HepG2 (cell line): ENCODE results near the gene NFRKB. TPM values are rescaled to one million over a fixed set of nuclear protein-coding genes. Genes with fewer than 3 reads are reported as not detected.

Source experiments
- CC2D1A ChIP-seq: sonication (generic); formaldehyde crosslinking; IDR thresholded peaks from 2 replicates; pipeline ENCODE4 v1.8.1; 2023; ENCODE audit warnings: mild to moderate bottlenecking, missing genetic modification reagents
- ELF3 ChIP-seq: IDR thresholded peaks from 2 replicates; pipeline ENCODE4 v1.6.1; 2016; ENCODE audit warnings: missing genetic modification reagents, missing compliant biosample characterization
- NFE2L1 ChIP-seq: sonication (generic); formaldehyde crosslinking; IDR thresholded peaks from 2 replicates; pipeline ENCODE4 v1.4.0; 2020; ENCODE audit warnings: missing genetic modification reagents, mild to moderate bottlenecking, borderline replicate concordance
- SRSF1 ChIP-seq: fragments of 200-400 bp; formaldehyde crosslinking; optimal IDR thresholded peaks from 2 replicates; pipeline ENCODE3; 2017; ENCODE audit warnings: mild to moderate bottlenecking, low read depth, low read length, moderate library complexity
- STAT5B ChIP-seq: sonication (generic); formaldehyde crosslinking; IDR thresholded peaks from 2 replicates; pipeline ENCODE4 v1.4.0; 2020; ENCODE audit warnings: missing genetic modification reagents
- ZNF180 ChIP-seq: sonication (generic); formaldehyde crosslinking; IDR thresholded peaks from 2 replicates; pipeline ENCODE4 v1.4.0; 2020; ENCODE audit warnings: low read depth, missing genetic modification reagents, borderline replicate concordance
- ZNF296 ChIP-seq: sonication (generic); formaldehyde crosslinking; conservative IDR thresholded peaks from 2 replicates; pipeline ENCODE4 v1.5.0; 2020; ENCODE audit warnings: mild to moderate bottlenecking, missing genetic modification reagents
- ZNF496 ChIP-seq: sonication (generic); formaldehyde crosslinking; IDR thresholded peaks from 2 replicates; pipeline ENCODE4 v1.8.1; 2023; ENCODE audit warnings: mild to moderate bottlenecking, moderate library complexity, missing genetic modification reagents; ENCODE audit not compliant: insufficient replicate concordance
- polyA plus RNA-seq, 8 experiments: library from polyadenylated mRNA; depleted of rRNA in 3 of 8; stranded (reverse) in 7 of 8; unstranded in 1 of 8; fragments of >200 nt; fragmentation: Illumina TruSeq in 4 of 8; extraction: Trizol in 4 of 8; gene quantifications; 2 replicates each; pipeline versions ENCODE4 v1.2.1 to v1.2.3, GENCODE V29; 2011 to 2016; ENCODE audit warnings: low read depth in 4 of 8, missing spikeins in 1 of 8, mixed read lengths in 1 of 8; ENCODE audit not compliant: insufficient read depth in 1 of 8
- total RNA-seq, 5 experiments: library from RNA; depleted of rRNA; stranded (reverse); fragments of >200 nt; fragmentation: Illumina TruSeq; extraction: Trizol; gene quantifications; 2 replicates each; pipeline ENCODE4 v1.2.3, GENCODE V29; 2016; ENCODE audit warnings: low read depth in 1 of 5
- TF ChIP-seq, protein P1 (sequence below): fragments of 450-650 bp; IDR thresholded peaks from 2 replicates; pipeline ENCODE4 v1.6.1; 2017
- TF ChIP-seq, protein P2 (sequence below): sonication (generic); formaldehyde crosslinking; IDR thresholded peaks from 2 replicates; pipeline ENCODE4 v1.9.0; 2021; ENCODE audit warnings: mild to moderate bottlenecking, missing genetic modification reagents
- TF ChIP-seq, protein P3 (sequence below): sonication (generic); formaldehyde crosslinking; IDR thresholded peaks from 2 replicates; pipeline ENCODE4 v1.4.0; 2020; ENCODE audit warnings: mild to moderate bottlenecking, low read depth, missing genetic modification reagents
- TF ChIP-seq, protein P4 (sequence below): sonication (generic); formaldehyde crosslinking; IDR thresholded peaks from 2 replicates; pipeline ENCODE4 v1.5.0; 2020; ENCODE audit warnings: missing genetic modification reagents
- TF ChIP-seq, protein P5 (sequence below): sonication (generic); formaldehyde crosslinking; IDR thresholded peaks from 2 replicates; pipeline ENCODE4 v1.5.1; 2020; ENCODE audit warnings: mild to moderate bottlenecking, missing genetic modification reagents, borderline replicate concordance
- TF ChIP-seq, protein P6 (sequence below): sonication (generic); formaldehyde crosslinking; IDR thresholded peaks from 2 replicates; pipeline ENCODE4 v1.4.0; 2020; ENCODE audit warnings: mild to moderate bottlenecking, missing genetic modification reagents, borderline replicate concordance

Gene NFRKB
- total and polyA plus RNA-seq, 2 of the 13 experiments (the other 11 are each of a cell fraction or from before 2014, with no cell fraction given) = 22.9 to 23.7 TPM

DNA sequence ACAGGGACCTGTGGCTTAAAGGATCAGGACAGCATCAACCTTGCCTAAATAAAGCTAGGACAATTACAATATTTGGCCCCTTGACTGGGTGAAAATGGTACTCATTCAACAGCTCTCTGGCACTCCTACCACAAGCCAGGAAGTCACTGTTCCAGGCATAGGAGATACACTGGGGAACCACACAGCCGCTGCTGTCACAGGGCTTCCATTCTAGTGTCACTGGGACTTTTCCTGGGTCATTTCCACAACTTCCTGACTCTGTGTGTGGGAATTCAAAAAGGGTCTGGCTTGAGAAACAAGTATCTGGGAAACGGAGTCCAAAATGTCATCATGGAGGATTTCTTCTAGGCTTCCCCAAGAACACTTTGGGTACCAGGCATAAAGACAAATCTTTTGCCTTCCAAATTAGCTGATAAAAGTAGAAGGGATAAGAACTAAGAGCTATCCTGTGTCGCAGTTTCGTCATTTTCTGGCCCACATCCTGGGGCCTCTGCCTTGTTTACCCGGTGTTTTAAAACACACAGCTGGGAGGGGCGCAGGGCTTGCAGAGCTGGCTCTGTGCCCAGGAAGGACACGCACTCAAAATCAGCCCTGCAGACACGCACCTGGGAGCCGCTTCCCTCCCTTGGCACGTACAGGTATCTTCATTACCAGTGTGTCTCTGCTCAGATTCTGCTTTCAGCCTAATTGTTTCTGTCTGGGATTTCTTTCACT lies 41.7 kb downstream of the NFRKB start (continued):
- no peak for TF ChIP-seq ZNF496 (CRISPR knock-in tag)
- no peak for TF ChIP-seq CC2D1A (CRISPR knock-in tag)
- peak; percentile 95 for TF ChIP-seq ELF3 (CRISPR knock-in tag)
- TF ChIP-seq STAT5B (CRISPR knock-in tag) = no peak
- TF ChIP-seq ZNF180 (CRISPR knock-in tag) = no peak
- TF ChIP-seq, protein P1, sequence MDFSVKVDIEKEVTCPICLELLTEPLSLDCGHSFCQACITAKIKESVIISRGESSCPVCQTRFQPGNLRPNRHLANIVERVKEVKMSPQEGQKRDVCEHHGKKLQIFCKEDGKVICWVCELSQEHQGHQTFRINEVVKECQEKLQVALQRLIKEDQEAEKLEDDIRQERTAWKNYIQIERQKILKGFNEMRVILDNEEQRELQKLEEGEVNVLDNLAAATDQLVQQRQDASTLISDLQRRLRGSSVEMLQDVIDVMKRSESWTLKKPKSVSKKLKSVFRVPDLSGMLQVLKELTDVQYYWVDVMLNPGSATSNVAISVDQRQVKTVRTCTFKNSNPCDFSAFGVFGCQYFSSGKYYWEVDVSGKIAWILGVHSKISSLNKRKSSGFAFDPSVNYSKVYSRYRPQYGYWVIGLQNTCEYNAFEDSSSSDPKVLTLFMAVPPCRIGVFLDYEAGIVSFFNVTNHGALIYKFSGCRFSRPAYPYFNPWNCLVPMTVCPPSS = no peak
- TF ChIP-seq, protein P2, sequence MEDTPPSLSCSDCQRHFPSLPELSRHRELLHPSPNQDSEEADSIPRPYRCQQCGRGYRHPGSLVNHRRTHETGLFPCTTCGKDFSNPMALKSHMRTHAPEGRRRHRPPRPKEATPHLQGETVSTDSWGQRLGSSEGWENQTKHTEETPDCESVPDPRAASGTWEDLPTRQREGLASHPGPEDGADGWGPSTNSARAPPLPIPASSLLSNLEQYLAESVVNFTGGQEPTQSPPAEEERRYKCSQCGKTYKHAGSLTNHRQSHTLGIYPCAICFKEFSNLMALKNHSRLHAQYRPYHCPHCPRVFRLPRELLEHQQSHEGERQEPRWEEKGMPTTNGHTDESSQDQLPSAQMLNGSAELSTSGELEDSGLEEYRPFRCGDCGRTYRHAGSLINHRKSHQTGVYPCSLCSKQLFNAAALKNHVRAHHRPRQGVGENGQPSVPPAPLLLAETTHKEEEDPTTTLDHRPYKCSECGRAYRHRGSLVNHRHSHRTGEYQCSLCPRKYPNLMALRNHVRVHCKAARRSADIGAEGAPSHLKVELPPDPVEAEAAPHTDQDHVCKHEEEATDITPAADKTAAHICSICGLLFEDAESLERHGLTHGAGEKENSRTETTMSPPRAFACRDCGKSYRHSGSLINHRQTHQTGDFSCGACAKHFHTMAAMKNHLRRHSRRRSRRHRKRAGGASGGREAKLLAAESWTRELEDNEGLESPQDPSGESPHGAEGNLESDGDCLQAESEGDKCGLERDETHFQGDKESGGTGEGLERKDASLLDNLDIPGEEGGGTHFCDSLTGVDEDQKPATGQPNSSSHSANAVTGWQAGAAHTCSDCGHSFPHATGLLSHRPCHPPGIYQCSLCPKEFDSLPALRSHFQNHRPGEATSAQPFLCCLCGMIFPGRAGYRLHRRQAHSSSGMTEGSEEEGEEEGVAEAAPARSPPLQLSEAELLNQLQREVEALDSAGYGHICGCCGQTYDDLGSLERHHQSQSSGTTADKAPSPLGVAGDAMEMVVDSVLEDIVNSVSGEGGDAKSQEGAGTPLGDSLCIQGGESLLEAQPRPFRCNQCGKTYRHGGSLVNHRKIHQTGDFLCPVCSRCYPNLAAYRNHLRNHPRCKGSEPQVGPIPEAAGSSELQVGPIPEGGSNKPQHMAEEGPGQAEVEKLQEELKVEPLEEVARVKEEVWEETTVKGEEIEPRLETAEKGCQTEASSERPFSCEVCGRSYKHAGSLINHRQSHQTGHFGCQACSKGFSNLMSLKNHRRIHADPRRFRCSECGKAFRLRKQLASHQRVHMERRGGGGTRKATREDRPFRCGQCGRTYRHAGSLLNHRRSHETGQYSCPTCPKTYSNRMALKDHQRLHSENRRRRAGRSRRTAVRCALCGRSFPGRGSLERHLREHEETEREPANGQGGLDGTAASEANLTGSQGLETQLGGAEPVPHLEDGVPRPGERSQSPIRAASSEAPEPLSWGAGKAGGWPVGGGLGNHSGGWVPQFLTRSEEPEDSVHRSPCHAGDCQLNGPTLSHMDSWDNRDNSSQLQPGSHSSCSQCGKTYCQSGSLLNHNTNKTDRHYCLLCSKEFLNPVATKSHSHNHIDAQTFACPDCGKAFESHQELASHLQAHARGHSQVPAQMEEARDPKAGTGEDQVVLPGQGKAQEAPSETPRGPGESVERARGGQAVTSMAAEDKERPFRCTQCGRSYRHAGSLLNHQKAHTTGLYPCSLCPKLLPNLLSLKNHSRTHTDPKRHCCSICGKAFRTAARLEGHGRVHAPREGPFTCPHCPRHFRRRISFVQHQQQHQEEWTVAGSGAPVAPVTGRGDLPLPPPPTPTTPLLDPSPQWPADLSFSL (CRISPR knock-in tag) = no peak
- TF ChIP-seq, protein P3, sequence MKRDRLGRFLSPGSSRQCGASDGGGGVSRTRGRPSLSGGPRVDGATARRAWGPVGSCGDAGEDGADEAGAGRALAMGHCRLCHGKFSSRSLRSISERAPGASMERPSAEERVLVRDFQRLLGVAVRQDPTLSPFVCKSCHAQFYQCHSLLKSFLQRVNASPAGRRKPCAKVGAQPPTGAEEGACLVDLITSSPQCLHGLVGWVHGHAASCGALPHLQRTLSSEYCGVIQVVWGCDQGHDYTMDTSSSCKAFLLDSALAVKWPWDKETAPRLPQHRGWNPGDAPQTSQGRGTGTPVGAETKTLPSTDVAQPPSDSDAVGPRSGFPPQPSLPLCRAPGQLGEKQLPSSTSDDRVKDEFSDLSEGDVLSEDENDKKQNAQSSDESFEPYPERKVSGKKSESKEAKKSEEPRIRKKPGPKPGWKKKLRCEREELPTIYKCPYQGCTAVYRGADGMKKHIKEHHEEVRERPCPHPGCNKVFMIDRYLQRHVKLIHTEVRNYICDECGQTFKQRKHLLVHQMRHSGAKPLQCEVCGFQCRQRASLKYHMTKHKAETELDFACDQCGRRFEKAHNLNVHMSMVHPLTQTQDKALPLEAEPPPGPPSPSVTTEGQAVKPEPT (CRISPR knock-in tag) = no peak
- TF ChIP-seq ZNF296 (CRISPR knock-in tag) = no peak
- TF ChIP-seq SRSF1 = no peak
- TF ChIP-seq, protein P4, sequence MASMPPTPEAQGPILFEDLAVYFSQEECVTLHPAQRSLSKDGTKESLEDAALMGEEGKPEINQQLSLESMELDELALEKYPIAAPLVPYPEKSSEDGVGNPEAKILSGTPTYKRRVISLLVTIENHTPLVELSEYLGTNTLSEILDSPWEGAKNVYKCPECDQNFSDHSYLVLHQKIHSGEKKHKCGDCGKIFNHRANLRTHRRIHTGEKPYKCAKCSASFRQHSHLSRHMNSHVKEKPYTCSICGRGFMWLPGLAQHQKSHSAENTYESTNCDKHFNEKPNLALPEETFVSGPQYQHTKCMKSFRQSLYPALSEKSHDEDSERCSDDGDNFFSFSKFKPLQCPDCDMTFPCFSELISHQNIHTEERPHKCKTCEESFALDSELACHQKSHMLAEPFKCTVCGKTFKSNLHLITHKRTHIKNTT (CRISPR knock-in tag) = no peak
- TF ChIP-seq, protein P5, sequence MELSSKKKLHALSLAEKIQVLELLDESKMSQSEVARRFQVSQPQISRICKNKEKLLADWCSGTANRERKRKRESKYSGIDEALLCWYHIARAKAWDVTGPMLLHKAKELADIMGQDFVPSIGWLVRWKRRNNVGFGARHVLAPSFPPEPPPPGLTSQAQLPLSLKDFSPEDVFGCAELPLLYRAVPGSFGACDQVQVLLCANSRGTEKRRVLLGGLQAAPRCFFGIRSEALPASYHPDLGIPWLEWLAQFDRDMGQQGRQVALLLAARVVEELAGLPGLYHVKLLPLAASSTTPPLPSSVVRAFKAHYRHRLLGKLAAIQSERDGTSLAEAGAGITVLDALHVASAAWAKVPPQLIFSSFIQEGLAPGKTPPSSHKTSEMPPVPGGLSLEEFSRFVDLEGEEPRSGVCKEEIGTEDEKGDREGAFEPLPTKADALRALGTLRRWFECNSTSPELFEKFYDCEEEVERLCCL (CRISPR knock-in tag) = 0 out of 2 replicates have a peak, but pooled peaks have one; percentile 56
- TF ChIP-seq, protein P6, sequence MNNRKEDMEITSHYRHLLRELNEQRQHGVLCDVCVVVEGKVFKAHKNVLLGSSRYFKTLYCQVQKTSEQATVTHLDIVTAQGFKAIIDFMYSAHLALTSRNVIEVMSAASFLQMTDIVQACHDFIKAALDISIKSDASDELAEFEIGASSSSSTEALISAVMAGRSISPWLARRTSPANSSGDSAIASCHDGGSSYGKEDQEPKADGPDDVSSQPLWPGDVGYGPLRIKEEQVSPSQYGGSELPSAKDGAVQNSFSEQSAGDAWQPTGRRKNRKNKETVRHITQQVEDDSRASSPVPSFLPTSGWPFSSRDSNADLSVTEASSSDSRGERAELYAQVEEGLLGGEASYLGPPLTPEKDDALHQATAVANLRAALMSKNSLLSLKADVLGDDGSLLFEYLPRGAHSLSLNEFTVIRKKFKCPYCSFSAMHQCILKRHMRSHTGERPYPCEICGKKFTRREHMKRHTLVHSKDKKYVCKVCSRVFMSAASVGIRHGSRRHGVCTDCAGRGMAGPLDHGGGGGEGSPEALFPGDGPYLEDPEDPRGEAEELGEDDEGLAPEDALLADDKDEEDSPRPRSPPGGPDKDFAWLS (CRISPR knock-in tag) = no peak
- no peak for TF ChIP-seq NFE2L1
